GM13977 (cell line): ENCODE results near the gene MRPS7.
A peak's percentile ranks its signal among the peaks of the same experiment; 100 is the strongest.
"Not testable (repeated sequence)": the region's sequence is repeated elsewhere in the genome, so short reads cannot be mapped to it uniquely, and the experiment has no call there.

Source experiments
- DNase-seq: peaks from one replicate; pipeline ENCODE4 v3.0.0; 2012; ENCODE audit warnings: low spot score
- CTCF ChIP-seq: IDR thresholded peaks from 2 replicates; pipeline ENCODE4 v1.5.1; 2012; ENCODE audit warnings: mild to moderate bottlenecking, control low read depth; ENCODE audit not compliant: insufficient read depth; ENCODE audit errors: extremely low read depth, missing control alignments
- in situ Hi-C: fragments of 300-500 bp; cut with MboI; formaldehyde crosslinking; loops from one replicate; pipeline ENCODE4 v1.12.0; 2022; ENCODE audit warnings: low sequenced_read_pairs, low pct_unique_long_range_greater_than_20kb, mixed read lengths, inconsistent platforms; ENCODE audit not compliant: unreplicated experiment

Gene MRPS7

GRCh38 chr17:75252039-75252816 lies 9.5 kb upstream of the MRPS7 start:
- no peak for TF ChIP-seq CTCF
- no peak for DNase-seq
- in situ Hi-C loops: no loop called here

DNA sequence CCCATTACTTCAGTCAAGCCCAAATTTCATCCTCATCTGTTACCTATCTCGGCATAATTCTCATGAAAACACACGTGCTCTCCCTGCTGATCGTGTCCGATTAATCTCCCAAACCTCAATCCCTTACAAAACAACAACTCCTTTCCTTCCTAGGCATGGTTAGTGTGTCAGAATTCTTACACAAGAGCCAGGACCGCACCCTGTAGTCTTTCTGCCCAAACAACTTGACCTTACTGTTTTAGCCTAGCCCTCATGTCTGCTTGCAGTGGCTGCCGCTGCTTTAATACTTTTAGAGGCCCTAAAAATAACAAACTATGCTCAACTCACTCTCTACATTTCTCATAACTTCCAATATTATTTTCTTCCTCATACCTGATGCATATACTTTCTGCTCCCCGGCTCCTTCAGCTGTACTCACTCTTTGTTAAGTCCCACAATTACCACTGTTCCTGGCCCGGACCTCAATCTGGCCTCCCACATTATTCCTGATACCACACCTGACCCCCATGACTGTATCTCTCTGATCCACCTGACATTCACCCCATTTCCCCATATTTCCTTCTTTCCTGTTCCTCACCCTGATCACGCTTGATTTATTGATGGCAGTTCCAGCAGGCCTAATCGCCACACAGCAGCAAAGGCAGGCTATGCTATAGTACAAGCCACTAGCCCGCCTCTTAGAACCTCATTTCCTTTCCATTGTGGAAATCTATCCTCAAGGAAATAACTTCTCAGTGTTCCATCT lies 5.6 kb upstream of the MRPS7 start:
- DNase-seq, in situ Hi-C loops: not testable (repeated sequence)

DNA sequence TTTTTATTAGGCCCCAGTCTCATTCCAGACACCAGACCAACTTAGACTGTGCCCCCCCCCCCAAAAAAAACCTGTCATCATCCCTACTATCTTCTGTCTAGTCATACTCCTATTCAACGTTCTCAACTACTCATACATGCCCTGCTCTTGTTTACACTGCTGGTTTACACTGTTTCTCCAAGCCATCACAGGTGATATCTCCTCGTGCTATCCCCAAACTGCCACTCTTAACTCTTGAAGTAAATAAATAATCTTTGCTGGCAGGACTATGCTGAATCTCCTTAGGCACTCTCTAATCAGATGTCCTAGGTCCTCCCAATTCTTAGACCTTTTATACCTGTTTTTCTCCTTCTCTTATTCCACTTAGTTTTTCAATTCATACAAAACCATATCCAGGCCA lies 4.5 kb upstream of the MRPS7 start:
- in situ Hi-C loops, DNase-seq: not testable (repeated sequence)

DNA sequence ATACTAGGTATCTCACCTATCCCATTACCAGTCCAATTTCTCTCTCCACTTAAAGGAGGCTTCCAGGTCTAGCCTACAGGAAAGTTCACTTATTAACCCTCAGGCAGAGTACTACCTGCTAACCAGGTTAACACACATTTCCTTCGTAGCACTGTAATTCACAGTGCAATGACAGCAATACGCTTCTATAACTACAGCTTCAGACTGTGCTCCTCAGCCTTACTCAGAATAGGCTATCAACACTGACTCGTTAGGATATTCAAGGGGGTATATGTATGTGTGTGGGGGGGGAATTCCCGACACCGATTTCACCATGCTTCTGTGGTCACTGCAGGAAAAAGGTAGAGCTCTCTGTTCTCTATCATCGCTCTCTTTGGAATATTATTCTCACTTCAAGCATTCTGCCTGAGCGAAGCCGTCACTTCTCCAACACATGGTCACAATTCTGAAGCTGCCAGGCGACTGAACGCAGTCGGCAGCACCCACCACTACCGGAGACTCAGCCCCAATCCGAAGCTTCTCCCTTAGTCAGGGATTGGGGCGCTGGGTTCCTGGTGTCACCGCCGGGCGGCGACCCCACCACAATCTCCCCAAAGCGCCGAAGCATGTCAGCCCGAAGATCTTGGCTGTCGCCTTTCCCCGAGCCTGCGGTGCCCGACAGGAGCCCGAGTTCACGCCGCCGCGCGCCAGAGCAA lies 891 bp upstream of the MRPS7 start:
- no peak for DNase-seq
- in situ Hi-C loops: no loop called here

DNA sequence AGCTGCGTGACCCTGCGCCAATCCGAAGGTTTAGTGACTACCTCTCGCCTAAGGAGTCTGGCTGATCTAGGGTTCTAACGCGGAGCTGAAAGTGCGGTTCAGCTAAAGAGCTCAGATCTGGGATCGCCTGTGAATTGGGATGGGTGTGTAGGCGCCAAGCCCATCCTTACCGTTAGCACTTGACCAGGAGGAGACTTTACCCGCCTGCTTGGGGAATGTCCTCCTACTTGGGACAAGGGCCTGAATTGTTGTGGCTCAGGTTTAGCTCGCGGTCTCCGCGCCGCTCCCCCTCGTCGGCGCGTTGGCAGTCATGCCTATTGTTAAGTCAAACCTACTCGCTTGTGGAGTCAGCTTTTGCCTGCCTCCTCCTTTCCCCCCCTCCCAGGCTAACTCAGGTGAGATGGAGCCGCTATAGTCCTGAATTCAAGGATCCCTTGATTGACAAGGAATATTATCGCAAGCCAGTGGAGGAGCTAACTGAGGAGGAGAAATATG lies 480 bp downstream of the MRPS7 start:
- no peak for DNase-seq
- no peak for TF ChIP-seq CTCF
- in situ Hi-C loops: no loop called here

More for the DNA sequence above, 891 bp upstream of the MRPS7 start:
- peak; percentile 15 for TF ChIP-seq CTCF

DNA sequence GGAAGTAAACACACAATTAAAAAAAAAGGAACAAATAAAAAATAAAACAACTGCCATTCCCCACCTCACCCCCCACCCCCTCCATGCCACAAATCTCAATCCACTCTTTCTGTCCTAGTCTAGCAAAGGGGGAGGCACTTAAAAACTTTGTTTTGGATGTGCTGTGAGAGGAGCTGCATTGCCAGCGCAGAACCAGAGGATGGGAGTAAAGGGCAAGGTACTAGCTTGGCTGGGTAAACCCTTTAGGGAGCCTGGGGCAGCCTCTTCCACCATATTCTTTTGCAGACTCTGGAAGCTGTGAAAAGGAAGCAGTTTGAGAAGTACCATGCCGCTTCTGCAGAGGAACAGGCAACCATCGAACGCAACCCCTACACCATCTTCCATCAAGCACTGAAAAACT lies 1.4 kb downstream of the MRPS7 start:
- in situ Hi-C loops: no loop called here
- no peak for TF ChIP-seq CTCF
- DNase-seq: no peak

DNA sequence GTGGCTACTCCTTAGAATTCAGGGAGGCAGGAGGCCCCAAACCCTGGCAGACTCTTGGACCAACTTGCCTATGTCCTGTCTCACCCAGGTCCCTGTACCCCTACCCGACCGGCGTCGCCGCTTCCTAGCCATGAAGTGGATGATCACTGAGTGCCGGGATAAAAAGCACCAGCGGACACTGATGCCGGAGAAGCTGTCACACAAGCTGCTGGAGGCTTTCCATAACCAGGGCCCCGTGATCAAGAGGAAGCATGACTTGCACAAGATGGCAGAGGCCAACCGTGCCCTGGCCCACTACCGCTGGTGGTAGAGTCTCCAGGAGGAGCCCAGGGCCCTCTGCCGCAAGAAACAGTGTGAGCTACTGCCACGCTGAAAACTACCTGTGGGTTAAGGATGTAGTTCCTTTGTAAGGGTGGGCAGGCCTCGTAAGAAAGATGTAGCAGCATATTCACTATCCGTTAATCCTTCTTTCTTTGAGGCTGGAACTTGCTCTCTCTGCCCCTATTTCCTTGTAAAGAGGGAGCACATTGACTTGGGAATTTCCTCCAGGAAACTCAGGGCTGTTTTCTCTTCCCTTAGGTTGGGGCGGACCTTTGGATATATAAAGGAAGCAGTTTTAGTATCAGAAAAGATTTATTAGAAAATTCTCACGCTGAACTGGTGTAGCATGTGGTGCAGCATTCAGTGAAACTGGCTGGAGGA lies 4.1 kb downstream of the MRPS7 start:
- TF ChIP-seq CTCF: no peak
- no peak for DNase-seq
- in situ Hi-C loops: no loop called here
